Measurements from ENCODE around the gene PON2.

PON2 gene

GRCh38 chr7:95441042-95441823 is 6.4 kb upstream of the PON2 start:
- DNase-seq, result no peak

DNA sequence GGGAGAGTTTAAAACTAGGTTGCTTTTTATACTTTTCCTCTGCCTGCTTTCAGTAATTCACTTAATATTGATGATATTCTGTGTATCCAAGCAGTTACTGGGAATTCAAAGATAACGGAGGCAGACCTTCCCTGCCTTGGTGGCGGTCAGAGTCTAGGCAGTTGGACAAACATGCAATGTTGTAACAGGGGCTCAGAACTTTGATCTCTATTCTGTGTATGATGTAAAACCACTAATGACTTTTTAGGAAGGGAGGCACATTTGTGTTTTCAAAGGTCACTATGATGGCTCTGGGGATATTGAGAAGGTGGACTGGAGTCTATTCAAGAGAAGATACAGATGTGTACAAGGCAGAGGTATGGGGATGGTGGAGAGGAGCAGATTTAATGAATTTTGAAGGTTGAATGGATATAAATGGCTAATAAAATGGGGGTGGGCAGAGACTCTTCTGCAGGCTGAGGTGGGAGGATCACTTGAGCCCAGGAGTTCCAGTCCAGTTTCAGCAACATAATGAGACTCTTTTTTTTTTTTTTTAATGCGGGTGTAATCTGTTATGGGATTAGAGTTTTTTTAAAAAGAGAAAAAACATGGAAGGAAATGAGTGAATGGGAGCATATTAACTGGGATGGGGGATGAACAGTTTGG is 5.7 kb upstream of the PON2 start:
- no peak for DNase-seq

- DNase-seq, result no peak
These were observed 1.6 kb upstream of the PON2 start for GRCh38 chr7:95436407-95436806.

GRCh38 chr7:95435422-95435780 is 573 bp upstream of the PON2 start:
- no peak for DNase-seq

GRCh38 chr7:95433952-95434556 is 774 bp downstream of the PON2 start:
- no peak for DNase-seq

DNA sequence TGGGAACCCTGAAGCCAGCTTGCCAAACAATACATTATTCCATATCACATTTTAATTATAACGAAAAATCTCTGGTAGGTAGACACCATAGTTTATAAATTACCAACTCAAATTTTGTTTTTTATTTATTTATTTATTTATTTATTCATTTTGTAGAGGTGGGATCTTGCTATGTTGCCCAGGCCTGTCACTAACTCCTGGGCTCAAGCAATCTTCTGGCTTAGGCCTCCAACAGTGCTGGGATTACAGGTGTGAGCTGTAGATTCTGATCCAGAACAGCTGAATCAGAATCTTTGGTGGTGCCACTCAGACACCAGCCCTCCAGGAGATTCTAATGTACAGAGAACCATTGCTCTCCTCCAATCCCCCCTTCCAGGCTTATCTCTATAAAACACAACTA is 1.7 kb downstream of the PON2 start:
- DNase-seq, result no peak

GRCh38 chr7:95432606-95433005 is 2.2 kb downstream of the PON2 start:
- DNase-seq, result no peak

- no peak for DNase-seq
These were observed 4.0 kb downstream of the PON2 start for GRCh38 chr7:95430864-95431263.

DNA sequence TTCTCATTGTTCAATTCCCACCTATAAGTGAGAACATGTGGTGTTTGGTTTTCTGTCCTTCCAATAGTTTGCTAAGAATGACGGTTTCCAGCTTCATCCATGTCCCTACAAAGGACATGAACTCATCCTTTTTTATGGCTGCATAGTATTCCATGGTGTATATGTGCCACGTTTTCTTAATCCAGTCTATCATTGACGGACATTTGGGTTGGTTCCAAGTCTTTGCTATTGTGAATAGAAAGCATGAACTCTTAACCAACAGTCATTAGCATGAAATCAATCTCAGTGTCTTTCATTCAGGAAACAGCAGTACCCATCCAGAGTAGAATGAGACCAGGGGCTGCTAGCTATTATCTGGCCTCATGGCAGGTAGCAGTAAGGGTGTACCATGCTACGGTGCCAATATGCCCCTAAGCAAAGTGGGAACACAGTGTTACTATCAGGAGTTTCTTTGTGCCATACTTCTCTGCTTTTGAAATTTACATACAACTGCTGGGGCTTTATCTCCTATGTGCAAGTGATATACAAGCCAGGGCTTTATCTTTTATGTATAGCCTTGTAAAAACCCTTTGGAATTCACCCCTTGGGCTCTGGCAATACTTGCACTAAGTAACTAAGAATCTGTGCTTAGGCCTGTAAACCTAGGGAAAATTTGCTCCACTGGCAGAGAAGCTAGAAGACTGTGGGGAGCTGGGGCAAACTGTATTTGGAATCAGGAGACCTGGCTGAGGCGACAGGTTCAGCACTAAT is 5.4 kb downstream of the PON2 start:
- DNase-seq, result no peak

DNA sequence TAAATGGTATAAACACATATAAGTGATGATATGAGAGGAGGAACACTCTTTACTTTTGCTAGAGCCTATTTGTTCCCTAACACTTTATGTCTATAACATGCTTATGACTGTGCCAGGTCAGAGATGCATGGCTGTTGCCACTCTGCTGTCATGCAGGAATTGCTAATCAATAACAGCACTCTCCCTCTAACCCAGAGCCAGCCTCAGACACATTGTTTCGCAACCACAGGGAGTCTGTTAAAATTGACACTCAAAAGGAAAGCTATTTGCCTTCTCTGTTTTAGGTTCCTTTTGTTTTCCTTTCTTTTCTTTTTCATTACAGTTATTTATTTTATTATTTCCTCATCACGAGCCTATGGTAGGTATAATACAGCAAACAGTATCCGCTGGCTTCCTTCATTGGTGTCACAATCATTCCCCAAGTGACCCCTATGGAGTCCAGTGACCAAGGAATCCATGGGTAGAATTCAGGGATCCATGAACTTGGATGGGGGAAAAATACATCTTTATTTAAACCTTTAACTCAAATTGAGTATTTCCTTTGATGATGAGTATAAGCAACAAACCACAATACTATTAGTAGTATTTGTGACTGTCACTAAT is 6.8 kb downstream of the PON2 start:
- no peak for DNase-seq

GRCh38 chr7:95427166-95427565 is 7.7 kb downstream of the PON2 start:
- no peak for DNase-seq

GRCh38 chr7:95425694-95426093 is 9.1 kb downstream of the PON2 start:
- DNase-seq, result no peak

GRCh38 chr7:95424716-95425115 is 10.1 kb downstream of the PON2 start:
- DNase-seq, result no peak

DNA sequence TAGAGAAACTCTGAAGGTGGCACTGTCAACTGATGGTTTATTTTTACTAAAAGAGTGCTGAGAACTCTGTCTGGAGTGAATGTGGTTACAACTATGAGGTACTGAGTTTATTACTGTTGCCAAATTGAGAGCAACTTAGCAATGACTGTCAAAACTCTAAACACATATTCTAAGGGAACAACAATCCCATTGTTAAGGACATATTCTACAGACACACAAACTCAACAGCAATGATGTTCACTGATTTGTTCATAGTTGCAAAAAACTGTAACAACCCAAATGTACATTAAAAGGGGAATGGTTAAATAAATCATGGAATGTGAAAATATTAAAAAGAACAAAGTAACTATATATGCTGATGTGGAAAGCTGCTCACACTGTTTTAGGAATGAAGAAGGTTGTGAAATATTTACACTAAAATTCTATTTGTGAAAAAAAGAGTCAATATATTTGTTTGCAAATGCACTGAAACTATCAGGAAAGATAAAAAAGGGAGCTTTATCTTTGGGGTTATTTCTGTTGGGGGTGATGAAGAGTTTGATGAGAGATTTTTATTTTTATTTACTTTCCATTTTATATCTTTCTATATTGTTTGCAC is 12.9 kb downstream of the PON2 start:
- DNase-seq, result no peak

GRCh38 chr7:95421000-95421846 is 13.6 kb downstream of the PON2 start:
- DNase-seq, result no peak

- no peak for DNase-seq
These were observed 22.8 kb downstream of the PON2 start for GRCh38 chr7:95412075-95412474.

GRCh38 chr7:95411666-95412065 is 23.2 kb downstream of the PON2 start:
- no peak for DNase-seq

DNA sequence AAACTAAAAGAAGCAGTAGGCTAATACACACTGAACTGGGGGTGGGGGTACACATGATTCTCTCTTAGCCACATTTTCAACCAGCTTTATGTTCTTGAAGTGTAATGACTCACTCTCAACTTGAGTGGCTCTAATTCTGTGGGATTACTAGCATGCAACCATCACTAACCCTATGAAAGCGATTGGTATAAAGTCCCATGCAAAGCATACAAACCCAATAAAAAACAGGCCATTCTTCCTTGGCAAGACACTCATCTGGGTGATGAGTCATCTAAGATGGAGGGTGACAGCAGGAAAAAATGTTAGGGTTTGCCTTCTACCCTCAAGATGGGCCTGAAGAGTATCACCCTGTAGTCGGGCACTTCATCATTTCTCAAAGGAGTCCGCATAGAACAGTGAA is 23.8 kb downstream of the PON2 start:
- DNase-seq, result no peak

- no peak for DNase-seq
These were observed 27.1 kb downstream of the PON2 start for GRCh38 chr7:95407751-95408150.

DNA sequence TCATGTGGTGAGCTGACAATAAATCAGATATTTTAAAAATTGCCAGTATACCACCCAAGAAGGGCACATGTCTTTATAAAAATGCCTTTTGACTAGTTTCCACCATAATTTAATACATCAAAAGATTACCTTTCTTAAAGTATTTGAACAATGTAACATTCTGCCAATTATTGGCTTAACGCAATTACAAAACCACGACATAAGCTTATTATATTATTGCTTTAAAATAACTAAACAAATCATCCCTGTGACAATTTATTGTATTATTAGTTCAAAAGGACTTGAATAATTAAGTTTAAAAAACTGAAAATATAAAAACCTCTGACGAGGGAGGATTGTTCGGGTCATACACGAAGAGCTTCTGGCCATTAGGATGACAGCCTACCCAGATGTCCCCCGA is 29.0 kb downstream of the PON2 start:
- DNase-seq, result no peak

DNA sequence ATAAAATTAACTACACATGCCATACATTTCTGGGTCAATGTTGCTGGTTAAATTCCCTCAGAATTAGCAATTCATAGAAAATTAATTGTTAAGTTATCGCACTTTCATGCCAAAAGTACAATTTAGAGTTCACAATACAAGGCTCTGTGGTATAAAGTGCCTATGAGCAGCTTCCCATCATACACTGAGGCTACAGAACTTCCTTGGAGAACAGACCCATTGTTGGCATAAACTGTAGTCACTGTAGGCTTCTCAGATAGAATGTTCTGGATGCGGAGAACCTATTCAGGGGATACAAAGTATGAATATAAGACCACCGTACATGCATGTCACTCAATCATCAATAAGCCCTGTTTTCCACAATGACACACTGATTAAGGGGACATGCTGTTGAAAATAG is 29.6 kb downstream of the PON2 start:
- DNase-seq, result no peak

DNA sequence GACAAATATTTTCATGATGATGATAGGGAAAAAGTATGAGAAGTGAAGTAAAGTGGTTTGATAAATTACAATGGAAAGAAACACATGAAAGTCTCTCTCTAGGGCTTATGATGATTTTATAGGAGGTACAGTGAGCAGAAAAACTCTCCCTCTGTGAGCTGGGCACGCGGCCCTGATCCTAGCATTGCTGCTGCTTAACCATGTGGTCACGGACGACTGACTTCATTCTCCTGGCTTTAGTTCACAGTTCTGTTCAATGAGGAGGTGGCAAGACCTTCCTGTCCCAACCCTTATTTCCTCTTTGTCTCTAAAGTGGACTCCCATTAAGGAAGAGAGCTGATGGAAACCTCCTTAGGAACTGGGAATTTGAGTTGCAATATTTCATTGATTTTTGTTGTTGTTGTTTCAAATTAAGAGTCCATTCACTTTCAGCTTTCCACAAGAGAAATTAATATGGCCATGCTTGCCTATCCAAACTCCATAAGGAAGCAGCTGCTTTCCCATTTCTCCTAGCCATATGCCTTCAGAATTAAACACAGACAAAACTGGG is 30.4 kb downstream of the PON2 start:
- no peak for DNase-seq

Measured in amniotic stem cell (primary cell).